ENCODE measurements around the gene MXI1.
"Not testable (repeated sequence)": the region's sequence is repeated elsewhere in the genome, so short reads cannot be mapped to it uniquely, and the experiment has no call there.

Gene MXI1

DNA sequence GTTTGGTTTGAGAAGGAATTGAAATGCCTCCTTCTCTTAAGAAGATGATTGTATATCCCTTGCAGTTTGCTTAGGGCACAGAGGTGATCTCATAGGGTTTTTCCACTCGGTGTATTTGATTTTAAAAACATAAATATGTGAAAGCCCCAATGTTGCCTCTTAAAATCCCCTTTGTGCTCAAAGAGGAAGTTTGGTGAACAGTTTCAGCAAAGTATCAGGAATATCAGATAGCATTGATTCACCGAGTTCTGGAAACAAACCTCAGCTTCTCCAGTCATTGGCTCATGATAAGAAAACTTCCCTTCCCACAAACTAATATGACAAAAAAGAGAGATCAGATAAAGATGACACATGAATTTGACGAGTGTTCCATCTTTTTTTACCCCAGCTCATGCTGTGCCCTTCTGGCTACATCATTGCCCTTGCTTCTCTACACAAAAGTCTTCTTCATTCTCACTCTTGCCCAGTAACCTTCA lies 117.4 kb downstream of the MXI1 start:
- TF ChIP-seq, protein P1, sequence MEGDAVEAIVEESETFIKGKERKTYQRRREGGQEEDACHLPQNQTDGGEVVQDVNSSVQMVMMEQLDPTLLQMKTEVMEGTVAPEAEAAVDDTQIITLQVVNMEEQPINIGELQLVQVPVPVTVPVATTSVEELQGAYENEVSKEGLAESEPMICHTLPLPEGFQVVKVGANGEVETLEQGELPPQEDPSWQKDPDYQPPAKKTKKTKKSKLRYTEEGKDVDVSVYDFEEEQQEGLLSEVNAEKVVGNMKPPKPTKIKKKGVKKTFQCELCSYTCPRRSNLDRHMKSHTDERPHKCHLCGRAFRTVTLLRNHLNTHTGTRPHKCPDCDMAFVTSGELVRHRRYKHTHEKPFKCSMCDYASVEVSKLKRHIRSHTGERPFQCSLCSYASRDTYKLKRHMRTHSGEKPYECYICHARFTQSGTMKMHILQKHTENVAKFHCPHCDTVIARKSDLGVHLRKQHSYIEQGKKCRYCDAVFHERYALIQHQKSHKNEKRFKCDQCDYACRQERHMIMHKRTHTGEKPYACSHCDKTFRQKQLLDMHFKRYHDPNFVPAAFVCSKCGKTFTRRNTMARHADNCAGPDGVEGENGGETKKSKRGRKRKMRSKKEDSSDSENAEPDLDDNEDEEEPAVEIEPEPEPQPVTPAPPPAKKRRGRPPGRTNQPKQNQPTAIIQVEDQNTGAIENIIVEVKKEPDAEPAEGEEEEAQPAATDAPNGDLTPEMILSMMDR (IDR thresholded peaks at IDR 0.05; ENCODE audit: low read length, missing control alignments) = no peak
- H3K4me3 ChIP-seq (replicated peaks; ENCODE audit: low read depth, low read length) = no peak overlapping the region
- no peak for DNase-seq (ENCODE audit: low read depth)

DNA sequence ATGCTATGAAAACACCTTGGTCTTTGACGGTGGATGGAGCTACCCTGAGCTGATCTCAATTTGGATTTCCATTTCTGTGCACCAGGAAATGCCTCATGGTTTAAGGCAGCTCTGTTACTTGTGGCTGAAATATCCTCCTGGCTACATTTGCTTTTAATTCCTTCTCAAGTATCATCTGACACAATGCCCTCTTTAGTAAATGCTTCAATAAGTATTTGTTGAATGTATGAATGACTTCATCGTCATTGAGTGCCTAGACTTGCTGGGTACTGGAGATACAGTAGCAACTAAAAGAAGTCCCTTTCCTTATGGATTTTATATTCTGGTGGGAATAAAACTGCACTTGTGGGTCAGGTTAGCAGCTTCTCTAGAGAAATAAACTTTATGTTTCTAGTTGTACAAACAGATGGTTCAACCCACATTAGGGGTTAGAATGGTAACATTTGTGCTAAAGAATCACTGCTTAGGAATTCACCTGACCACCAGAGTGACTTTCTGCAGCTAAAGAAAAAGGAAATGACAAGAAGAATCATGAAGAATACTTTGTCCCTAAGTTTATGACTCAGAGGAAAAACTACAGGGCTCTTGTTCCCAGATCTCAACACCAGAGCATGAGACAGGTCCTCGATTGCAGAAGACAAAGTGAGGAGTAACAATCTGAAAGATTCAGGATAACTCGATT lies 119.1 kb downstream of the MXI1 start:
- peak; percentile 55 for DNase-seq (ENCODE audit: low read depth)
- no peak overlapping the region for H3K4me3 ChIP-seq (replicated peaks; ENCODE audit: low read depth, low read length)
- TF ChIP-seq, protein P1 (IDR thresholded peaks at IDR 0.05; ENCODE audit: low read length, missing control alignments) = no peak

DNA sequence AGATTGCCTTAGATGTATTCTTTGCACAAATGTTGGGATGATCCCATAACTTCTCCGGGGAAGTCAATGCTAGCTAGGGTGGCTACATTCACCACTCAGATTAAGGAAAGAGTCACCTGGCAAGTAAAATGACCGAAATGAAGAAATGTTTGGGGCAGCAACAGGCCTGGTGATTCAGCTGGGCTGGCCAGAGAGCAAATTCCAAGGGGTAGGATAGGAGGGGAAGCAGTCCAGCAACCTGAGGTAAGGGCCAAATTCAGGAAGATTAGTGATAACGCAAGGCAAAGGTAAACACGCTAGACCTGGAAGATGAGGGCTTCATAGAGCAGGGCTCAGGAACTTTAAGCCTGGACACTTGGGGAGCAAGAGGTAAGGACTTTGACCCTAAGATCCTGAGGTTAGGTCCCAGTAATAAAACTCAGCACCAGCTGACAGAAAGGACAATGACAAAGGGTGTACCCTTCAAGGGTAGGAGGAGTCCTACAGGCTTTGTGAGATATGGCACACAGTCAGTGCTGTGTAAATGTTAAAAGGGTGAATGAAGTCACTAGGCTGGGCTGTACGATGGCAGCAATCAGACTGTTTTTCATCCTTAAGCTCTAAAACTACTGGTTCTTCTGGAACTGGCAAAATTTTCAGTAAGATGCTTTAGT lies 120.0 kb downstream of the MXI1 start:
- TF ChIP-seq, protein P1 (IDR thresholded peaks at IDR 0.05; ENCODE audit: low read length, missing control alignments) = no peak
- no peak overlapping the region for H3K4me3 ChIP-seq (replicated peaks; ENCODE audit: low read depth, low read length)
- no peak for DNase-seq (ENCODE audit: low read depth)

DNA sequence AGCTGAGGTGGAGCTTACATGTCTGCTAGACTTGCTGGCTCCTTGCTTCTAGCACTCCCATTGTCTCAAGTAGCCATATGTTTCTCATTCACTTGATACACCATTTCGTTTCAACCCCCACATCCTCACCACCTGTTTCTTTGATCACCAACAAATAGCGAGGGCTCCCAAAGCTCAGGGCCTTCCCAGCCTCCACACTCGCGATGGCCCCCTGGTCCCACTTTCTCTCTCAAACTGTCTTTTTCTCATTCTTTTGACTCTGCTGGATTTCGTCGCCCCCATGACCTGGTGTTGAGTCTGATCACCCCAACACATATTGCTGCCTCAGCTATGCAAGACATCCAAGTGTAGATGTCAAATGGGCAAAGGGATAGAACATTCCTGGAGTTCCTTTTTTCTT lies 123.3 kb downstream of the MXI1 start:
- TF ChIP-seq, protein P1 (IDR thresholded peaks at IDR 0.05; ENCODE audit: low read length, missing control alignments) = no peak
- no peak for DNase-seq (ENCODE audit: low read depth)
- no peak overlapping the region for H3K4me3 ChIP-seq (replicated peaks; ENCODE audit: low read depth, low read length)

DNA sequence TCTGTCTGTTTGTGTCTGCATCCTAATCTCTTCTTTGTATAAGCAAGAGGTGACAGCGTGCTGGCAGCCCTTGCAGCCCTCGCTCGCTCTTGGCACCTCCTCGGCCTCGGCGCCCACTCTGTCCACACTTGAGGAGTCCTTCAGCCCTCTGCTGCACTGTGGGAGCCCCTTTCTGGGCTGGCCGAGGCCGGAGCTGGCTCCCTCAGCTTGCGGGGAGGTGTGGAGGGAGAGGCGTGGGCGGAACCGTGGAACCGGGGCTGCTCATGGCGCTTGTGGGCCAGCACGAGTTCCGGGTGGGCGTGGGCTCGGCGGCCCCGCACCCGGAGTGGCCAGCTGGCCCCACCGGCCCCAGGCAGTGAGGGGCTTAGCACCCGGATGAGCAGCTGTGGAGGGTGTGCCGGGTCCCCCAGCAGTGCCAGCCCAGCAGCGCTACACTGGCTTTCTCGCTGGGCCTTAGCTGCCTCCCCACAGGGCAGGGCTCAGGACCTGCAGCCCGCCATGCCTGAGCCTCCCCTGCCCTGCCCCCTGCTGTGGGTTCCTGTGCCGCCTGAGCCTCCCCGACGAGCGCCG lies 123.9 kb downstream of the MXI1 start:
- not testable (repeated sequence) for H3K4me3 ChIP-seq (replicated peaks; ENCODE audit: low read depth, low read length); DNase-seq (ENCODE audit: low read depth)

DNA sequence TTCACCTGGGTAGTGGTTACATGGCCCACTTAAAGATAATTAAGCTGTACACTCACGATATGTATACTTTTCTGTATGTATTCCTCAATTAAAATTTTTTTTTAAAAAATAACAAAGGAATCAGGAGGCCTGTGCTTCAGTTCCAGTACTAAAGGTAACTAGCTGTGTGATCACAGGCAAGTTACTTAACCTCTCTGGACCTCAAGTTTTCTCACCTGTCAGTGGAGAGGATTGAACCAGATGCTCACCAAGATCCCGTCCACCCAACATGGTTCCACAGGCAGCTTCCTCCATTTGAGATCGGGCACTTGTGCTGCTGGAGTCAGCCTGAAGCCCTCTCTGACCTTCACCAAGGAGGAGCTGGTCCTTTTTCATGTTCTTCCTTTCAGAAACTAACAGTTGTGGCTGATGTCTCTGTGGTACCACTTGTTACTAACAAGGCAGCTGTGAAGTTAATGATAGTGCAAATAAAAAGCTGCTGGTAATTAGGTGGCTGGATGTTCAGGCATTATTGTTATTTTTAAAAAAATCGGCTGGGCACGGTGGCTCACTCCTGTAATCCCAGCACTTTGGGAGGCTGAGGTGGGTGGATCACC lies 126.8 kb downstream of the MXI1 start:
- no peak for DNase-seq (ENCODE audit: low read depth)
- H3K4me3 ChIP-seq (replicated peaks; ENCODE audit: low read depth, low read length) = no peak overlapping the region
- TF ChIP-seq, protein P1 (IDR thresholded peaks at IDR 0.05; ENCODE audit: low read length, missing control alignments) = no peak

DNA sequence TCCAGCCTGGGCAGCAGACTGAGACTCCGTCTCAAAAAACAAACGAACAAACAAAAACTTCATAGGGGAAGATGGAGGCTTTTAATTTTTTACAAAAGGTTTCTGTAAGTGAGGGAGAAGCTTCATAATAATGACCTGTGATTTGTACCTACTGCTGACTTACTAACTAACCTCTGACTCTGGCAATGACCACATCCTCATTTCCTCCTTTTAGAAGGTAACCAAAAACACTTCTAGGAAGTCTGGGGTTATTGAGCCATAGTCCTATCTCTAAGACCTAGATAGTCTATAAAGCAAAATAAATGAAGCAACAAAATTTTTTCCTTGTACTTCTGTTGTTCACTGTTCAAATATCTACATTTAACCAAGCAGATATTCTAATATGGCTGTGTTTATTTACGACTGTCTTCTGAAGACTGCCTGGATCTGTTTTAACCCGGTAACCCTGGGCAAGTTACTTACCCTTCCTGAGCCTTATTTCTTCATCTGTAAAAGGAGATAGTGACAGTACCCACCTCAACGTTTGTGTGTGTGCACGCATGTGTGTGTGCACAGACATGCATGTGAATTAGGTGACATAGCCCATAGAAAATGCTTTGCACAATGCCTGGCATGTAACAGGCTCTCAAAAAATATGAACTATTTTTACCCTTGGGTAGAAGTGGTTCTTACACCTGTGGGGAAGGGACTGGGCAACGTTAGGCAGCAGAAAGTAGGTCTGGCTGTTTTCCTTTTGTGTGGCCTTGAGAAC lies 128.1 kb downstream of the MXI1 start:
- H3K4me3 ChIP-seq (replicated peaks; ENCODE audit: low read depth, low read length) = no peak overlapping the region
- TF ChIP-seq, protein P1 (IDR thresholded peaks at IDR 0.05; ENCODE audit: low read length, missing control alignments) = no peak
- no peak for DNase-seq (ENCODE audit: low read depth)
